ENCODE results near the gene NDUFV1.

DNA sequence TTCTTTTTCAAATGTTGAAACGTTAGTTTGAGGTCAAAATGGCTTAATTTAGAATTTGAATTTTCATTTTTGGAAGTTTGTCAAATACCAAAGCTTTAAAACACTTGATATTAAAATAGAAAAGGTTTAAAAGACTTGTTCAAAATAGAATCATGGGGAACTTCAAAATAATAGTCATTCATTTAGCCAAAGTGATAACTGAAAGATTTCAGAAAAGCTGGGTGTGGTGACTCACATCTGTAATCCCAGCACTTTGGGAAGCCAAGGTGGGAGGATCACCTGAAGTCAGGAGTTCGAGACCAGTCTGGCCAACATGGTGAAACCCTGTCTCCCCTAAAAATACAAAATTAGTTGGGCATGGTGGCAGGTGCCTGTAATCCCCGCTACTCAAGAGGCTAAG is 12.3 kb upstream of the NDUFV1 start:
- TF ChIP-seq, protein P1, sequence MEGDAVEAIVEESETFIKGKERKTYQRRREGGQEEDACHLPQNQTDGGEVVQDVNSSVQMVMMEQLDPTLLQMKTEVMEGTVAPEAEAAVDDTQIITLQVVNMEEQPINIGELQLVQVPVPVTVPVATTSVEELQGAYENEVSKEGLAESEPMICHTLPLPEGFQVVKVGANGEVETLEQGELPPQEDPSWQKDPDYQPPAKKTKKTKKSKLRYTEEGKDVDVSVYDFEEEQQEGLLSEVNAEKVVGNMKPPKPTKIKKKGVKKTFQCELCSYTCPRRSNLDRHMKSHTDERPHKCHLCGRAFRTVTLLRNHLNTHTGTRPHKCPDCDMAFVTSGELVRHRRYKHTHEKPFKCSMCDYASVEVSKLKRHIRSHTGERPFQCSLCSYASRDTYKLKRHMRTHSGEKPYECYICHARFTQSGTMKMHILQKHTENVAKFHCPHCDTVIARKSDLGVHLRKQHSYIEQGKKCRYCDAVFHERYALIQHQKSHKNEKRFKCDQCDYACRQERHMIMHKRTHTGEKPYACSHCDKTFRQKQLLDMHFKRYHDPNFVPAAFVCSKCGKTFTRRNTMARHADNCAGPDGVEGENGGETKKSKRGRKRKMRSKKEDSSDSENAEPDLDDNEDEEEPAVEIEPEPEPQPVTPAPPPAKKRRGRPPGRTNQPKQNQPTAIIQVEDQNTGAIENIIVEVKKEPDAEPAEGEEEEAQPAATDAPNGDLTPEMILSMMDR (IDR thresholded peaks at IDR 0.05; ENCODE audit: low read length), result no peak
- TF ChIP-seq EZH2 (optimal IDR thresholded peaks at IDR 0.05; ENCODE audit: low read depth, low read length) (no peak), EZH2phosphoT487 (IDR thresholded peaks at IDR 0.05; ENCODE audit: low read length) (no peak)

All from MM.1S (cell line).